Measurements from ENCODE around the gene NOLC1. TPM values are rescaled to one million over a fixed set of nuclear protein-coding genes. Genes with fewer than 3 reads are reported as not detected.

NOLC1 gene
- total RNA-seq, result 37.6 and 67.2 TPM in 2 replicates

GRCh38 chr10:102151774-102152544 is at the start of gene NOLC1:
Gene NOLC1 (plus strand): TSS chr10:102152389. CDS start chr10:102152411, 22 bp downstream.

GRCh38 chr10:102120142-102120990 is 31.8 kb upstream of the NOLC1 start, which contains the start of gene LDB1:
Gene LDB1 (minus strand): TSS chr10:102120368. CDS start chr10:102120110, 258 bp downstream.

GRCh38 chr10:102132563-102133372 is 19.4 kb upstream of the NOLC1 start, which contains the start of gene PPRC1:
Gene PPRC1 (plus strand): TSS chr10:102133040. CDS start chr10:102133069, 29 bp downstream.

Other genes with a start within 250 kb of the NOLC1 start
- gene ARMH3, start 96.2 kb upstream of the NOLC1 start, total RNA-seq, result 5.7 and 7.7 TPM in 2 replicates
- gene HPS6, start 87.0 kb upstream of the NOLC1 start, total RNA-seq, result 32.8 and 38.7 TPM in 2 replicates
- gene LDB1, start 32.0 kb upstream of the NOLC1 start, total RNA-seq, result 44.2 and 68.1 TPM in 2 replicates
- 14.7 and 17.3 TPM in 2 replicates for gene PPRC1, start 19.3 kb upstream of the NOLC1 start, total RNA-seq
- gene ELOVL3, start 73.9 kb downstream of the NOLC1 start, total RNA-seq, result 0.68 and 1.2 TPM in 2 replicates
- 0.17 and 1.5 TPM in 2 replicates for gene PITX3, start 89.1 kb downstream of the NOLC1 start, total RNA-seq
- 36.1 and 43.4 TPM in 2 replicates for gene GBF1, start 93.1 kb downstream of the NOLC1 start, total RNA-seq
- 12.8 and 17.5 TPM in 2 replicates for gene NFKB2, start 243.3 kb downstream of the NOLC1 start, total RNA-seq

Measured in pericardium fibroblast (primary cell).